IPS-20b (cell line): ENCODE data around the gene APRT.

Experiments used
- H3K27ac ChIP-seq: one replicate; pipeline ENCODE4 v1.5.1; 2013; ENCODE audit warnings: low read length
- H3K27me3 ChIP-seq: 2 replicates; pipeline ENCODE4 v1.6.1; 2013; ENCODE audit warnings: mild to moderate bottlenecking, low read length, inconsistent platforms; ENCODE audit not compliant: insufficient read depth
- H3K36me3 ChIP-seq: 2 replicates; pipeline ENCODE4 v1.6.1; 2013; ENCODE audit warnings: low read depth, mild to moderate bottlenecking, inconsistent platforms, low read length, moderate library complexity; ENCODE audit not compliant: insufficient read depth
- H3K4me1 ChIP-seq: 2 replicates; pipeline ENCODE4 v1.6.1; 2013; ENCODE audit warnings: mild to moderate bottlenecking, control low read depth, inconsistent platforms, low read length, moderate library complexity; ENCODE audit not compliant: insufficient read depth
- H3K4me3 ChIP-seq: 2 replicates; pipeline ENCODE4 v1.5.1; 2013; ENCODE audit warnings: mild to moderate bottlenecking, low read length, inconsistent platforms
- H3K9ac ChIP-seq: 2 replicates; pipeline ENCODE4 v1.6.1; 2013; ENCODE audit warnings: low read depth, mild to moderate bottlenecking, inconsistent platforms, low read length, moderate library complexity
- H3K9me3 ChIP-seq: 2 replicates; pipeline ENCODE4 v1.6.1; 2013; ENCODE audit warnings: mild to moderate bottlenecking, low read depth, low read length, inconsistent platforms; ENCODE audit not compliant: insufficient read depth

APRT gene

GRCh38 chr16:88818575-88818874 is 6.8 kb upstream of the APRT start:
- Histone ChIP-seq H3K27ac (no peak overlapping the region), H3K9me3 (no peaks in the 10 kb centered on the region), H3K27me3 (no peaks in the 10 kb centered on the region), H3K9ac (no peak overlapping the region; the same call in 1 of the 2 replicates), H3K36me3 (no peaks in the 10 kb centered on the region), H3K4me3 (no peak overlapping the region), H3K4me1 (no peaks in the 10 kb centered on the region)

GRCh38 chr16:88817785-88818574 is 6.3 kb upstream of the APRT start:
- Histone ChIP-seq H3K27me3 (no peaks in the 10 kb centered on the region), H3K9ac (no peak overlapping the region), H3K4me1 (no peaks in the 10 kb centered on the region), H3K36me3 (no peaks in the 10 kb centered on the region), H3K27ac (no peak overlapping the region), H3K9me3 (no peaks in the 10 kb centered on the region), H3K4me3 (no peak overlapping the region)

- Histone ChIP-seq H3K27me3 (no peaks in the 10 kb centered on the region), H3K27ac (no peak overlapping the region), H3K4me1 (no peaks in the 10 kb centered on the region), H3K4me3 (no peak overlapping the region), H3K9me3 (no peaks in the 10 kb centered on the region), H3K36me3 (no peaks in the 10 kb centered on the region), H3K9ac (no peak overlapping the region)
These were observed 5.2 kb upstream of the APRT start for GRCh38 chr16:88816736-88817535.

GRCh38 chr16:88815901-88816589 is 4.3 kb upstream of the APRT start:
- no peak overlapping the region for H3K9ac ChIP-seq

GRCh38 chr16:88815227-88815626 is 3.5 kb upstream of the APRT start:
- H3K27me3 ChIP-seq = no peaks in the 10 kb centered on the region
- H3K4me3 ChIP-seq = no peak overlapping the region
- H3K4me1 ChIP-seq = no peaks in the 10 kb centered on the region
- no peak overlapping the region for H3K9ac ChIP-seq
- peaks cover 4% of the 10 kb centered on the region; the same call in 1 of the 2 replicates for H3K36me3 ChIP-seq
- H3K27ac ChIP-seq = no peak overlapping the region
- H3K9me3 ChIP-seq = no peaks in the 10 kb centered on the region

More at GRCh38 chr16:88815901-88816589, 4.3 kb upstream of the APRT start:
- H3K36me3 ChIP-seq = no peaks in the 10 kb centered on the region
- H3K27ac ChIP-seq = no peak overlapping the region
- H3K4me3 ChIP-seq = no peak overlapping the region
- H3K9me3 ChIP-seq = no peaks in the 10 kb centered on the region
- H3K27me3 ChIP-seq = no peaks in the 10 kb centered on the region
- no peaks in the 10 kb centered on the region for H3K4me1 ChIP-seq

GRCh38 chr16:88814144-88814502 is 2.4 kb upstream of the APRT start:
- no peak overlapping the region for H3K9ac ChIP-seq
- peaks cover 15% of the 10 kb centered on the region for H3K36me3 ChIP-seq
- no peak overlapping the region for H3K27ac ChIP-seq
- H3K4me3 ChIP-seq = no peak overlapping the region
- no peaks in the 10 kb centered on the region for H3K4me1 ChIP-seq
- no peaks in the 10 kb centered on the region for H3K9me3 ChIP-seq
- H3K27me3 ChIP-seq = no peaks in the 10 kb centered on the region

- H3K4me3 ChIP-seq = no peak overlapping the region
- H3K27me3 ChIP-seq = no peaks in the 10 kb centered on the region
- H3K36me3 ChIP-seq = peaks cover 21% of the 10 kb centered on the region
- H3K4me1 ChIP-seq = no peaks in the 10 kb centered on the region
- no peak overlapping the region for H3K27ac ChIP-seq
- no peak overlapping the region for H3K9ac ChIP-seq
- H3K9me3 ChIP-seq = no peaks in the 10 kb centered on the region
These were observed 1.8 kb upstream of the APRT start for GRCh38 chr16:88813269-88814143.

- H3K4me3 ChIP-seq = peak overlapping the region; percentile 91
- H3K9ac ChIP-seq = peak overlapping the region; percentile 92; the same call in 1 of the 2 replicates
- H3K4me1 ChIP-seq = no peaks in the 10 kb centered on the region
- H3K9me3 ChIP-seq = no peaks in the 10 kb centered on the region
- H3K27me3 ChIP-seq = no peaks in the 10 kb centered on the region
- H3K36me3 ChIP-seq = peaks cover 29% of the 10 kb centered on the region
- peak overlapping the region; percentile 81 for H3K27ac ChIP-seq
These were observed 963 bp upstream of the APRT start for GRCh38 chr16:88812513-88813268.

GRCh38 chr16:88810912-88811768 is 588 bp downstream of the APRT start:
- peak overlapping the region; percentile 81 for H3K27ac ChIP-seq

More at GRCh38 chr16:88810912-88811768, 588 bp downstream of the APRT start:
- Histone ChIP-seq H3K4me1 (no peaks in the 10 kb centered on the region), H3K9ac (peak overlapping the region; percentile 92), H3K4me3 (peak overlapping the region; percentile 91), H3K9me3 (no peaks in the 10 kb centered on the region), H3K36me3 (peaks cover 45% of the 10 kb centered on the region), H3K27me3 (no peaks in the 10 kb centered on the region)
